ENCODE results near the gene SULF2.
"Not testable (repeated sequence)": the region's sequence is repeated elsewhere in the genome, so short reads cannot be mapped to it uniquely, and the experiment has no call there.

The SULF2 gene

DNA sequence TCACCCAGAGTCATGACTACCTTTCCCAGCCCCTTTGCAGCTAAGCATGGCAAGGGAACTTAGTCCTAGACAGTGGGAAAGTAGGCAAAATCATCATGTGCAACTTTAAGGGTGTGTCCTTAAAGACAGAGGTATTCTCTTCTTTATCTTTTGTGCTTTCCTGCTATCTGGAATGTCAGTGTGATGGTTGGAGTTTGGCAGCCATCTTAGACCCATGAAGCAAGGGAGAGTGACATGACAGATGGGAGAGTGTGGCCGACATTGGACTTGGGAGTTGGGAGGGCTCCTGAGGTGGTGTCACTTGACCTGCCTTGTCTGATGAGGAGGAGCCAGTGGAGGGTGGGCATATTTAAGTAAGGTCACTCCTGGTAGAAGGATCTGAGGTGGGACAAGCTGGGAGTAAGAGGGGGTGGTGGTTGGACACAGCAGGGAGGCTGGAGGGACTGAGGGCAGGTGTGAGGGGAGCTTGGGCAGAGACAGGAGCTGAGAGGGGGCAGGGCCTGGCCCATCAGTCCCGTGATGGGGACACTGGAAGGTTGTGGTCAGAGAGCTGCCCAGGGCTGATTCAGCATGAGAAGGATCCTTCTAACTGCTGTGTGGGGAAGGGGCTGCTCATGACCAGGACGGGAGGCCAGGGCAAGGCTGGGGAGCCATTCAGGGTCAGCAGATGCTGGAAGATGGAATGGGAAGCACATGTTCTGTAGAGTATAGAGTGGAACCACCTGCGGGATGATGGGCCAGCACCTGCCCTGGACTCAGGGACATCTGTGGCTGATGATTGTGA, 29.5 kb upstream of the SULF2 start:
- Mint-ChIP-seq H3K27ac (no peak overlapping the region), H3K36me3 (no peaks in the 10 kb centered on the region), H3K4me1 (ENCODE audit: low read depth) (no peaks in the 10 kb centered on the region), H3K9me3 (ENCODE audit: low read depth) (peaks cover 5% of the 10 kb centered on the region), H3K4me3 (no peak overlapping the region), H3K27me3 (peaks cover 11% of the 10 kb centered on the region)

DNA sequence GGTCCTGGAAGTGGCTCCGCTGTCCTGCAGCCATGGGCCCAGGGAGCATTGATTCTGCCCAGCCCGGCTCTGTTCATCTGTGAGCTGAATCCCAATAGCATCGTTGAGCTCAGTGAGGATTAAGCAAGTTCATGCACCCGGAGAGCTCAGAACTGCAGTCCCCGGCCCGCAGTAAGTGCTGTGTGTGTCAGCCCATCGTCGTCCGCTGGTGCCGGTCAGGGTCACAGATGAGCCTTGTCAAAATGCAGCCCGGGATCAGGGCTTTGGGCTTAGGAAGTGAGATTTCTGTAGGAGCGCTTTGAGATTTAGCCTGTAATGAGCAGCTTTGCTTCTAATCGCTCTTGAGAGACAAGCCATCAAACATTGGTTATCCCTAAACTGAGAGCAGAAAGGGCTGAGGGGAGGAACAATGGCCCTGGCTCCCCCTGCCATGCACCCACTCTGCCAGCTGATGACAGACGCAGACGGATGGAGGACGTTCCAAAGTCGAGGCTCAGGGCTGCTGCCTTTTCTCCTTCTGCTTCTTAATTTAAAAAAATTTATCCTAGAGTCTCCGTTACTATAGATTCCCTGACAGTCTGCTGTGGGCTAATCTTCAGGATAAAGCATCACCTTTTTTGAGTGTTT, 25.6 kb upstream of the SULF2 start:
- H3K36me3 Mint-ChIP-seq = no peaks in the 10 kb centered on the region
- no peak overlapping the region for H3K4me3 Mint-ChIP-seq
- H3K9me3 Mint-ChIP-seq (ENCODE audit: low read depth) = peaks cover 5% of the 10 kb centered on the region
- no peaks in the 10 kb centered on the region for H3K4me1 Mint-ChIP-seq (ENCODE audit: low read depth)
- no peak overlapping the region for H3K27ac Mint-ChIP-seq
- H3K27me3 Mint-ChIP-seq = peaks cover 15% of the 10 kb centered on the region

DNA sequence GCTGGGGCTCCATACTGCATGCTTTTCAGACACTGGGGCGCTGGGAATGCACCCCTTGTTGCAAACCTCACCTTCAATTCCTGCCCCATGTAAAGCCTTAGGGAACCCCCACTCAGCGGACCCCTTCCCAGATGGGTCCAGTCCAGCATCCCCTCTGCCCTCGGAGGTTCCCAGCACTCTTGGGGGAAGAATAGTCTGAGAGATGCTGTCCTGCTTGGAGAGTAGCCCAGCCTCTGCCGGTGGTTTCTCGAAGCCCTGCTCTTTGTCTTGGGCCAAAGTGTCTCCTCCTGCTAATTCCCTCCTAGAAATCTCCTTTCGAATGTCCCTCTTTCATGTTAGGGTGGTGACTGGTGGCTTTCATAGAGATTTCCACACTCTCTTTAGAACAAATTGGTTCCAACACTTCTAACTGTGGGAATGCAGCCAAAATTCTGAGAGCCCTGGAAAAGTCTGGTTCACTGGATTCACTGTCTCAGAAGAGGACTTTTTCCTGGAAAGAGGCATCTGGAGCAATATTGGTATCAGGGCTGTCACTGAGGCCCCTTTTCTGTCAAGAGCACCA, 24.9 kb upstream of the SULF2 start:
- Mint-ChIP-seq H3K4me1 (ENCODE audit: low read depth) (no peaks in the 10 kb centered on the region), H3K27ac (no peak overlapping the region), H3K9me3 (ENCODE audit: low read depth) (peaks cover 5% of the 10 kb centered on the region), H3K36me3 (no peaks in the 10 kb centered on the region), H3K27me3 (peaks cover 16% of the 10 kb centered on the region), H3K4me3 (no peak overlapping the region)

DNA sequence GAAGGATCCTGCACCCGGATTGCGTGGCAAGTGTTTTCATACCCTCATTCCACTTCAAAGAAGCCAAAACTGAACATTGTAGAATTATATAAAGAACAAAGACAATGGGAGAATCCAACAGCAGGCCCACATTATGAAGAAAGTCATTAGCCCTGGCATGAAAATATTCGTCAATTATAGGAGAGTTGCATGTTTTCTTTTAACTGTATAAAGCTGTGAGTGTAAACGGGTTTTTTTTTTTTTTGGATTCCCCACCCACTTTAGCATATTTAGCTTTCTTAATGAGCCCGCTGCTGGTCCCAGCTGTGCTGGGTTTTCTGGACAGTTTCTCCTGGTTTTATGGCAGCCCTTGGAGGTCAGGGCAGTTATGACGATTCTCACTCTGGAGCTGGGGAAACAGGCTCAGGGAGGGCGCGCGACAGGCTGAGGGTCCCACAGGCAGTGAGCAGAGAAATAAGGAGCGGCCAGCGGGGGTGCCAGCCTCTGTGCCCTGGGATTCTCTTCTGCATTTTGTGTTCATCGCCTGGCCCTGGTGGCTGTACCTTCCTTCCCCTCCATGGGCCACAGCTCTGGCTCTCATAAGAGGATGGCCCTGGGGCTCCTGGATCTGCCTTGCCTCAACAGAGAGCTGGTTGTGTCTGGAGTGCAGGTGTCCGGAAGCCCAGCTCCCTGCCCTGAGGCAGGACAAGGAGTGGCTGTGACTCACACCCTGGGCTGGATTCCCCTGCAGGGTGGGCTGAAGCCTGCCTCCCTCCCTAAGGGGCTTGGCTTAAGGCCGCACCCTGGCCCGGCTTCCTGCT, 24.1 kb upstream of the SULF2 start:
- Mint-ChIP-seq H3K4me3 (no peak overlapping the region), H3K4me1 (ENCODE audit: low read depth) (no peaks in the 10 kb centered on the region), H3K27me3 (peaks cover 11% of the 10 kb centered on the region), H3K9me3 (ENCODE audit: low read depth) (peaks cover 5% of the 10 kb centered on the region), H3K36me3 (no peaks in the 10 kb centered on the region), H3K27ac (no peak overlapping the region)

DNA sequence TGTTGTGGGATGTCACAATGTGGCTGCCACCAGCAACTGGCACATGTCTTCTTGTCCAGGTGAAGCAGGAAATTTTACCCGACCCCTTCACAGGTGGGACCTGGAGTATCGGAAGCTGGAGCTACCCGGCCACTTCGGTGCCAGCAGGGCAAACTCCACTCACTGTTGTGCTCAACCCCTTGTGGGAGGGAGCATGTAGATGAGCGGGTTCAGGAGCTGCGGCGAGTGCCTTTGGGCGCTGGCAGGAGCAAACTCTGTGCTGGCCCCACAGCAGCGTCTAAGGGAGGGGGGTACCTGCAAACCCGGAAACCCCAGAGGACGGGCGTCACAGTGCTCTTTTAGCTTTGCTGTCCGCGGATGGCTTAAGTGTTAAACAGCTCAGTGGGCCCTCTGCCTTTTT, 20.7 kb upstream of the SULF2 start:
- no peaks in the 10 kb centered on the region for H3K4me1 Mint-ChIP-seq (ENCODE audit: low read depth)
- H3K9me3 Mint-ChIP-seq (ENCODE audit: low read depth) = no peaks in the 10 kb centered on the region
- no peak overlapping the region for H3K4me3 Mint-ChIP-seq
- peaks cover 9% of the 10 kb centered on the region for H3K27me3 Mint-ChIP-seq
- H3K27ac Mint-ChIP-seq = no peak overlapping the region
- no peaks in the 10 kb centered on the region for H3K36me3 Mint-ChIP-seq

DNA sequence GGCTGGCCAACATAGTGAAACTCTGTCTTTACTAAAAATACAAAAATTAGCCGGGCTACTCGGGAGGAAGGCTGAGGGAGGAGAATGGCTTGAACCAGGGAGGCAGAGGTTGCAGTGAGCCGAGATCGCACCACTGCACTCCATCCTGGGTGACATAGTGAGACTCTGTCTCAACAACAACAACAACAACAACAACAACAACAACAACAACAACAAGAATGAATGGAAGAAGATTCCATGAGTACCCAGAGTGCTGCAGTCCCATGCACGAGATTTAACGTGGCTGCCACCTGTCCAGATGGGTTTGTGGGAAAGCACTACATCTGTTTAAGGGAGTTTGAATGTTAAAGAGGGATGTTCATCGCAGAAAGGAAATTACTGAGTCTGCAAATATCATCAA, 19.7 kb upstream of the SULF2 start:
- not testable (repeated sequence) for H3K36me3 Mint-ChIP-seq, H3K4me3 Mint-ChIP-seq, H3K27me3 Mint-ChIP-seq

DNA sequence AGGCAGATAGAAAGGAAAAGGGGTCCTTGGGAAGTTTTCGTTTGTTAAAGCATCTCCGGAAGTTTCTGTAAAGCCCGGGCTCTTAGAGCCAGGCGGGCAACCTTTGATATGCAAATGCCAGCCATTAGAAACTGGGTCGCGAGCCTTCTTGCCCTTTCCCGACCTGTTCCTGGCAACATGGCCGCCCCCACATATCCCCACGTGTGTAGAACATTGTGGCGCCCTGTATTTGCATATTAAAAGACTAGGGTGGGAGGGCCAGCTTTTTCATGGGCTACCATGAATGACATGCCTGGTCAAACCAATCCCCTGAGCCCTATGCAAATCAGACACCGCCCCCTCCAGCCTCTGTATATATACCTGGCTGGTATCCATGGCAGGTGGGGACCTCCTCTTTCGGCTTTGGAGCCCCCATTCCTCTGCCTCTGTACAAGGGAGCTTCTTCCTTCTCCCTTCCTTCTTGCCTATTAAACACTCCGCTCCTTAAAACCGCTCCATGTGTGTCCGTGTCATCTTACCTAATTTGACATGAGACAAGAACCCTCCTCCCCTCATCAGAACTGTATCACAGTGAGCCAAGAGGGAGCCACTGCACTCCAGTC, 19.0 kb upstream of the SULF2 start:
- H3K36me3 Mint-ChIP-seq, H3K27me3 Mint-ChIP-seq: not testable (repeated sequence)

More for the DNA sequence above, 19.7 kb upstream of the SULF2 start:
- H3K9me3 Mint-ChIP-seq (ENCODE audit: low read depth); H3K27ac Mint-ChIP-seq; H3K4me1 Mint-ChIP-seq (ENCODE audit: low read depth): not testable (repeated sequence)

DNA sequence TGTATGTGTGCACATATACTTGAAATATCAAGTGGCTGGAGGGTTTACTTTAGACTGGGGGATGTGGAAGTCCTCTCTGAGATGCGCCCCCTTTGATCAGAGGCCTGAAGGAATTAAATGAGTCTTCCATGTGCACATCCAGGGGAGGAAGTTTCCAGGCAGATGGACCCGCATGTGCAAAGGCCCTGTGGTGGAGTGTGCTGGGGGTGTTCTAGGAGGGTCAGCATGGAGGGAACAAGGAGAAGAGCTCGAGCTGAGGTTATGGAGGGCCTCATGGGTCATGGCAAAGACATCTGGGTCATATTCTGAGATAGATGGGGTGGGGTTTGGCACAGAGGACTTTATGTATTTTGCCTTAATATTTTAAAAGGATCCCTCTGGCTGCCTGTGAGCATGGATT, 17.7 kb upstream of the SULF2 start:
- Mint-ChIP-seq H3K27me3 (peaks cover 9% of the 10 kb centered on the region), H3K27ac (no peak overlapping the region), H3K4me3 (no peak overlapping the region), H3K36me3 (no peaks in the 10 kb centered on the region), H3K4me1 (ENCODE audit: low read depth) (no peaks in the 10 kb centered on the region), H3K9me3 (ENCODE audit: low read depth) (no peaks in the 10 kb centered on the region)

More for the DNA sequence above, 19.0 kb upstream of the SULF2 start:
- H3K27ac Mint-ChIP-seq; H3K4me3 Mint-ChIP-seq; H3K4me1 Mint-ChIP-seq (ENCODE audit: low read depth); H3K9me3 Mint-ChIP-seq (ENCODE audit: low read depth): not testable (repeated sequence)

DNA sequence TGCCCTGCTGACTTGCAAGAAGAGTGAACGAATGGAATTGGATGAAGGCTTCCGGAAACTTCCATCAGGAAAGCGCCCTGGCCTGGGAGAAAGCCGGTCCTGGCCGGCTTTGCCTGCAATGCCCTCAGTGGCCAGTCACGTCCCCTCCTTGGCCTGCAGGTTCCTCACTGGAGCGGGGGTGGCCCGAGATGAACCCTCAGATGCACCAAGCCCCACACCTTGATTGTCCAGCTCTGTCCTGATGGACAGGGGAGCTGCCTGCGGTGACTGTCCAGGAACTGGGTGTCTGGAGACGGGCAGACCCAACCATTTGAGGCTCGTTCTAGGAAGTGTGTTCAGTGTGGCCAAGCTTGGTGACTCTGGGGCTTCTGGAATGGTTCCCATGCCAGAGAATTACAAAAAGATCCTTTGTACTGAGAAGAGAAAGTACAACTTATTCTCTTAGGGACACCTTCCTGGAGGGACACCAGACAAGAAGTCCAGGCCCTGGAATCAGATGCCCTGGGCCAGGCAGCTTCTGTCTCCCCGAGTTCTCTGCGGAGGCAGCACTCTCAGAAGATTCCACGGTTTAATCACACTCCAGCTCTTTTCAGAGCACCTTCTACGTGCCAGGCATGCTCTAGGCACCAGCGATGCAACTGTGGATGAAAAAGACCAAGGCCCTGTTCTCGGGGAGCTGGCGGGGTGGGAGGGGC, 17.1 kb upstream of the SULF2 start:
- Mint-ChIP-seq H3K36me3 (no peaks in the 10 kb centered on the region), H3K4me3 (no peak overlapping the region), H3K27ac (no peak overlapping the region)

DNA sequence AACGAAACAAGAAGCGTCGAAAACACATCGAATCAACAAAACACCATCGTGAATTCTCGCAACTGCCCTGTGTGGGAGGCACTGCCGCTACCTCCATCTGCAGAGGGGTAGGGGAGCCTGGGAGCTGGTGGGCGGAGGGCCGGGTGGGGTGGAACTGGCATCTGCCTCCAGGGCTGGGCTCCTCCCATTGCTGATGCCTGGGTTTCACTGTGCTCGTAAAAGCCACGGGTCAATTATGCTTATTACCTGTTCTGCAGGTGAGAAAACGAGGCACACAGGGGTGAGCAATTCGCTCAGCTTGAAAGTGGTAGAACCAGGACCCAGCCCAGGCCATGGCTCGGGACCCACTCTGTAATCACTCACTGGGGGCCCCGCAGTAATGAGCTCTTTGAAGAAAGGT, 16.5 kb upstream of the SULF2 start:
- Mint-ChIP-seq H3K9me3 (ENCODE audit: low read depth) (no peaks in the 10 kb centered on the region), H3K36me3 (no peaks in the 10 kb centered on the region), H3K4me1 (ENCODE audit: low read depth) (no peaks in the 10 kb centered on the region), H3K27ac (no peak overlapping the region), H3K4me3 (no peak overlapping the region), H3K27me3 (peaks cover 7% of the 10 kb centered on the region)

More for the DNA sequence above, 17.1 kb upstream of the SULF2 start:
- H3K4me1 Mint-ChIP-seq (ENCODE audit: low read depth) = no peaks in the 10 kb centered on the region
- peaks cover 9% of the 10 kb centered on the region for H3K27me3 Mint-ChIP-seq
- no peaks in the 10 kb centered on the region for H3K9me3 Mint-ChIP-seq (ENCODE audit: low read depth)

DNA sequence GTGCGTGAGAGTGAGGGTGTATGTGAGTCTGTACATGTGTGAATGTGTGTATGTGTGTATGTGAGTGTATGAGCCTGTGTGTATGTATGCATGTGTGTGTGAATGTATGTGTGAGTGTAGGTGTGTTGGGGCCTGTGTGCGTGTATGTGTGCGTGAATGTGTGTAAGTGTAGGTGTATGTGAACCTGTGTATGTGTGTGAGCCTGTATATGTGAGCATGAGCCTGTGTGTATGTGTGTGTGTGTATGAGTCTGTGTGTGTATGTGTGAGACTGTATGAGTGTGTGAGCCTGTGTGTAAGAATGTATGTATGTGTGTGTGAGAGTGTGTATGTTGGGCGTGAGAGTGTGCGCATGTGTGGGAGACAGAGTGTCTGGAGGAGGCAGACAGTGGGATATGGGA, 15.8 kb upstream of the SULF2 start:
- no peak overlapping the region for H3K4me3 Mint-ChIP-seq
- H3K27ac Mint-ChIP-seq = no peak overlapping the region
- no peaks in the 10 kb centered on the region for H3K36me3 Mint-ChIP-seq

DNA sequence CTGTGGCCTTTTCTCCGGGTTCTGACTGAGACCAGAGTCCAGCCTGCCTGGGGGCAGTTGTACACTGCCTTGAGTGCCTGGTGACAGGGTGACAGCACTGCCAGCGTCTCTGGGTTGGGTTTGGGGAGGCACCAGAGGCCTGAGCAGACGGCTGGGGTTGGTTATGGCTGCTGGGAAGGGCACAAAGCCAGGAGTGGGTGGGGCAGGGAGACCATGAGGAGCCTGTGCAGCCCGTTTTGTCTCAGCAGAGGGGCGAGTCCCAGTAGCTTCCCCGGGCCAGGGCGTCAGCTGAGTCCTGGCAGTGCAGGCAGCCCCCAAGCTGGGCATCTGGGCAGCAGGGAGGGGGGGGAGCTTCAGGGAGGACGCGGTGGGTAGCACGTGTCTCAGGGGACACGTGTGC, 15.3 kb upstream of the SULF2 start:
- H3K4me1 Mint-ChIP-seq (ENCODE audit: low read depth) = no peaks in the 10 kb centered on the region
- H3K9me3 Mint-ChIP-seq (ENCODE audit: low read depth) = no peaks in the 10 kb centered on the region
- H3K27ac Mint-ChIP-seq = no peak overlapping the region

More for the DNA sequence above, 15.8 kb upstream of the SULF2 start:
- Mint-ChIP-seq H3K4me1 (ENCODE audit: low read depth) (no peaks in the 10 kb centered on the region), H3K27me3 (peaks cover 5% of the 10 kb centered on the region), H3K9me3 (ENCODE audit: low read depth) (no peaks in the 10 kb centered on the region)

DNA sequence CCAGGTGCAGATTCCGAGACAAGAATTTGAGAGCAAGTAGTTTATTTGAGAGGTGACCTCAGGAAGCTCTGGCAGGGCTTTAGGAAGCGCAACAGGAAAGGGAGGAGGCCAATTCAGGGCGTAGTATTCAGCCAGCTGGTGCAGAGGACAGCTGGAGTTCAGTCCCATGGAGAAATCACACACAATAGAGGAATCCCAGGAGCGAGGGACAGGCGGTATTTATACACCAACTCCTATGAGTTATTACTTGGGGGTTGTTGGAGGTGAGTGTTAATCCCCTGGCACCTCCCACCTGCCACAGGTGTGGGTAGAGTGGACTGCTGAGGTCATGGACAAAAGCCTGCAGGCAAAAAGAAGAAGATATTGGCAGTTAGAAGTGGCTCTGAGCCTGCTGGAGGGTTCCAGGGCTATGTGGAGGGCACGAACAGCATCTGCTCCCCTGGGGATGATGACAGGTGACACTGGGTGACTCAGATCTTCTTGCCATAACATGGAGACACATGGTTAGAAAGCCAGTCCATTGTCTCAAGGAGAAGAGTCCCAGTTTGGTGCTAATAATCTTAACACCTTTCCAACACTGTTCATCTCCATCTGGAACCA, 13.9 kb upstream of the SULF2 start:
- no peaks in the 10 kb centered on the region for H3K4me1 Mint-ChIP-seq (ENCODE audit: low read depth)
- H3K36me3 Mint-ChIP-seq = no peaks in the 10 kb centered on the region
- H3K4me3 Mint-ChIP-seq = no peak overlapping the region
- H3K27ac Mint-ChIP-seq = no peak overlapping the region
- no peaks in the 10 kb centered on the region for H3K9me3 Mint-ChIP-seq (ENCODE audit: low read depth)
- H3K27me3 Mint-ChIP-seq = peaks cover 2% of the 10 kb centered on the region

More for the DNA sequence above, 15.3 kb upstream of the SULF2 start:
- Mint-ChIP-seq H3K36me3 (no peaks in the 10 kb centered on the region), H3K4me3 (no peak overlapping the region), H3K27me3 (peaks cover 5% of the 10 kb centered on the region)

DNA sequence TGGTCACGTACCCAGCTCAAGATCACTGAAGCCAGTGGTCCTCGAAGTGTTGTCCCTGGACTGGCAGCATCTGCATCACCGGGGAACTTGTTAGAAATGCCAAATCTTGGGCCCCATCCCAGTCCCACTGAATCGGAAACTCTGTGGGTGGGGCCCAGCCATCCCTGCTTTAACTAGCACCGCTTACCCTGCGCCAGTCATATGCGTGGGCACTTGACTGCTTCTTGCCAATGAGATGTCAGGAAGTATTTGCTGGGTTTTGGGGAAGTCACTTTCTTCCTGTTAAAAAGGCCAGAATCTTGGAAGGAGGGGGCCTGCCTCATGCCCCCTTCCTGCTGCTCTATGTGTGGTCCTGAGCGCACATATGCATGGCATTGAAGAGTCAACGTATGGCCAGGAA, 11.7 kb upstream of the SULF2 start:
- no peaks in the 10 kb centered on the region for H3K27me3 Mint-ChIP-seq
- no peaks in the 10 kb centered on the region for H3K36me3 Mint-ChIP-seq
- no peaks in the 10 kb centered on the region for H3K9me3 Mint-ChIP-seq (ENCODE audit: low read depth)
- no peak overlapping the region for H3K4me3 Mint-ChIP-seq
- no peak overlapping the region for H3K27ac Mint-ChIP-seq
- no peaks in the 10 kb centered on the region for H3K4me1 Mint-ChIP-seq (ENCODE audit: low read depth)

Measured in activated naive CD8-positive, alpha-beta T cell (primary cell).